Measurements from ENCODE around the gene ADD1. TPM values are rescaled to one million over a fixed set of nuclear protein-coding genes. Genes with fewer than 3 reads are reported as not detected.
A peak's percentile ranks its signal among the peaks of the same experiment; 100 is the strongest.

ADD1 gene
- total RNA-seq, 1 donor from 2014 or later = 240 TPM

- Mint-ChIP-seq H3K9me3 (ENCODE audit: low read depth) (no peaks in the 10 kb centered on the region), H3K27me3 (ENCODE audit: low read depth) (no peaks in the 10 kb centered on the region), H3K4me1 (ENCODE audit: low read depth) (peaks cover 23% of the 10 kb centered on the region), H3K36me3 (ENCODE audit: low read depth) (peaks cover 10% of the 10 kb centered on the region), H3K4me3 (ENCODE audit: unreplicated experiment) (no peak overlapping the region), H3K27ac (ENCODE audit: unreplicated experiment) (no peak overlapping the region)
- DNase-seq (ENCODE audit: low spot score) = no peak
- TF ChIP-seq CTCF (IDR thresholded peaks at IDR 0.05) = no peak
Measured at GRCh38 chr4:2875556-2875955, 31.9 kb downstream of the ADD1 start.

- Mint-ChIP-seq H3K4me3 (ENCODE audit: unreplicated experiment) (no peak overlapping the region), H3K4me1 (ENCODE audit: low read depth) (peaks cover 27% of the 10 kb centered on the region), H3K27me3 (ENCODE audit: low read depth) (no peaks in the 10 kb centered on the region), H3K27ac (ENCODE audit: unreplicated experiment) (peak overlapping the region; percentile 50), H3K36me3 (ENCODE audit: low read depth) (peaks cover 11% of the 10 kb centered on the region), H3K9me3 (ENCODE audit: low read depth) (no peaks in the 10 kb centered on the region)
- DNase-seq (ENCODE audit: low spot score) = no peak
- no peak for TF ChIP-seq CTCF (IDR thresholded peaks at IDR 0.05)
Measured at GRCh38 chr4:2878346-2878745, 34.7 kb downstream of the ADD1 start.

- no peak for DNase-seq (ENCODE audit: low spot score)
- no peaks in the 10 kb centered on the region for H3K27me3 Mint-ChIP-seq (ENCODE audit: low read depth)
- no peak overlapping the region for H3K4me3 Mint-ChIP-seq (ENCODE audit: unreplicated experiment)
- H3K4me1 Mint-ChIP-seq (ENCODE audit: low read depth) = peaks cover 23% of the 10 kb centered on the region
- H3K9me3 Mint-ChIP-seq (ENCODE audit: low read depth) = no peaks in the 10 kb centered on the region
- H3K27ac Mint-ChIP-seq (ENCODE audit: unreplicated experiment) = peak overlapping the region; percentile 7
- TF ChIP-seq CTCF (IDR thresholded peaks at IDR 0.05) = no peak
- peaks cover 13% of the 10 kb centered on the region for H3K36me3 Mint-ChIP-seq (ENCODE audit: low read depth)
Measured at GRCh38 chr4:2879026-2879425, 35.4 kb downstream of the ADD1 start.

GRCh38 chr4:2881431-2881830 is 37.8 kb downstream of the ADD1 start:
- Mint-ChIP-seq H3K36me3 (ENCODE audit: low read depth) (peaks cover 25% of the 10 kb centered on the region), H3K9me3 (ENCODE audit: low read depth) (no peaks in the 10 kb centered on the region), H3K4me3 (ENCODE audit: unreplicated experiment) (peak overlapping the region; percentile 9), H3K27me3 (ENCODE audit: low read depth) (no peaks in the 10 kb centered on the region), H3K27ac (ENCODE audit: unreplicated experiment) (peak overlapping the region; percentile 83), H3K4me1 (ENCODE audit: low read depth) (peaks cover 21% of the 10 kb centered on the region)
- TF ChIP-seq CTCF (IDR thresholded peaks at IDR 0.05) = no peak
- DNase-seq (ENCODE audit: low spot score) = no peak

- H3K4me3 Mint-ChIP-seq (ENCODE audit: unreplicated experiment) = no peak overlapping the region
- H3K27me3 Mint-ChIP-seq (ENCODE audit: low read depth) = no peaks in the 10 kb centered on the region
- peak overlapping the region; percentile 83 for H3K27ac Mint-ChIP-seq (ENCODE audit: unreplicated experiment)
- no peak for DNase-seq (ENCODE audit: low spot score)
- TF ChIP-seq CTCF (IDR thresholded peaks at IDR 0.05) = no peak
- H3K9me3 Mint-ChIP-seq (ENCODE audit: low read depth) = no peaks in the 10 kb centered on the region
- peaks cover 21% of the 10 kb centered on the region for H3K4me1 Mint-ChIP-seq (ENCODE audit: low read depth)
- peaks cover 30% of the 10 kb centered on the region for H3K36me3 Mint-ChIP-seq (ENCODE audit: low read depth)
Measured at GRCh38 chr4:2882341-2882740, 38.7 kb downstream of the ADD1 start.
